HG03575 (cell line): ENCODE data around the gene KCNK15.

Experiments used
- ATAC-seq: cut with Tn5 transposase; IDR thresholded peaks from one replicate; pipeline ENCODE4 v1.9.1; 2021; ENCODE audit not compliant: unreplicated experiment, insufficient number of reproducible peaks, low FRiP score; ENCODE audit errors: extremely low read depth

KCNK15 gene

GRCh38 chr20:44773070-44773829, 27.6 kb downstream of the KCNK15 start:
- ATAC-seq = no peak

DNA sequence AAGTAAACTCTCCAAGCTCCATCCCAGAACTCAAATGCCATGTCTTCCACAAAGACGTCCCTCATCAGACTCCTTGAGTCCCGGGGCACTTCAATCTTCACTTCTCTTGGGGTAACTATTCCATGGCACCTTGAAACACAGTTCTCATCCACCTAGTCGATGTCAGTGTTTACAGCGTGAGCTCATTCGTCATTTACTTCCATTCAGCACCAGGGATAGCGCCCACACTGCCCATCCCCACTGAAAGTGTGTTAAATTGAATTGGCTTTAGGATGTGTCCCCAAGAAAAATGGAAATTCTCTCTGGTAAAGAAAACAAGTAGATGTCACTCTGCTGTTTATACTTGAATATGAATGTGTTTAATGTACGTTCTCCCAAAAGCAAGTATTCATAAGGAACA, 31.3 kb downstream of the KCNK15 start:
- ATAC-seq = no peak

DNA sequence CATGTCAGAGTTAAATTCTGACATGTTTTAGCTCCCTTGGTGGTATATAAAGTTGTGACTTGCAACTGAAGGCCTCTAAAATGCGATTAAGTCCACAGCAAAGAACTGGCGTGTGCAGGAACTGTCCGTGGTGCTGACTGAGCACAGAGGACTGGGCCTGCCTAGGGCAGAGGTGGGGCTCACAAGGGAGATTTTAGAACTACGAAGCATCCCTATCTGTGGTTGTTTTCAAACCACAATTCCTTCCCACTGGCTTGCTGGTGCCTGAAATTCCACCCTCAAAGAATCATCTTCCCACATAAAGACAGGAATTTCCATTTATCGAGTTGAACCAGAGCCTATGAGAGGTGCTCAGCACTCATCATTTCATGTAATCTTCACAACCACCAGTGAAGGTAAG, 34.6 kb downstream of the KCNK15 start:
- no peak for ATAC-seq

DNA sequence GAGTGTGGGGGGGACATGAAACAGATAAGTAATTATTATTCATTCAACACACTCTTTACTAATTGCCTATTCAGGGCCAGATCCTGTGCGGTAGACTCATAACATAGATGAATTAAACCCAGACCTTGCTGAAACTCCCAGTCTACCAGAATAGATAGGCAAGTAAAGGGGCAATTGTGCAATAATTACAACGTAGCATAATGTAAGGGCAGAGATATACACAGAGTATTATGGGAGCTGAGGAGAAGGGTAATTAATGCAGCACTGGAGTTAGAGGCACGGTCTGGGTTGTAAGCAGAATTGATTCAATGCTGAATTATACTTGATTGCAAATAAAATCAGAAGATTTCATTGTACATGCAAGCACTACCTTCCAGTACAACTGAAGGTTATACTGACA, 35.5 kb downstream of the KCNK15 start:
- ATAC-seq = no peak

DNA sequence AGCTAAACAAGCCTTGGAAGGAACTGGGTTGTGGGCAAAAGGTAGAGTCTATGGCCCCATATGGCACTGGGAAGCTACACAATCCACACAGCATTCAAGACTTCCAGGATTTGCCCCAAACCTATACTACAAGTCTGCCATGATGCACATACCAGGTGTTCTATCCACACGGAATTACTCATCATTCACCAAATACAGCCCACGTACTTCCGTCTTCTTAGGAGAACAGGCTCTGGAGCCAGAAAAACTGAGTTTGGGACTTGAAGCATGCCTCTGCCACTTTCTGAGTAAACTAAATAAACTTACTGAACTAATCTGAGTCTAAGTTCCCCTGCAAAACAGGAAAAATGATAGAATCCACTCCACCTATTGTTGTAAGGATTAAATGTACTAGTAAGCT, 36.1 kb downstream of the KCNK15 start:
- ATAC-seq = no peak

DNA sequence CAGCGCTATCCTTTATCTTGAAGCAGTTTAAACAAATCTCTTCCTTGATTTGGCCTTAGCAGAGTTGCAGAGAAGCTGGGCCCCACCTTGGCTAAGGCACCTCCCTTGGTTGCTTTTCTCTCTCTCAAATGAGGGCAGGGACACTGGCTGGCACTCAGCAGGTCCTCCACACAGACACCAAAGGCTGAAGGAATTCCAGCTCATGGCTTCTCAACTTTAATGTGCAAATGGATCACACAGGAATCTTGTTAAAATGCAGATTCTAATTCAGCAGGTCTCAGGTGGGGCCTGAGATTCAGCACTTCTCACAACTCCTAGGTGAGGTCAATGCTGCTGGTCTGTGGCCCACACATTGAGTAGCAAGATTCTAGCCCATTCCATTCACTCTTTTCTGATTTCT, 39.0 kb downstream of the KCNK15 start:
- ATAC-seq = no peak

GRCh38 chr20:44785768-44786167, 40.1 kb downstream of the KCNK15 start:
- no peak for ATAC-seq

- no peak for ATAC-seq
Observed at GRCh38 chr20:44787299-44787698, 41.6 kb downstream of the KCNK15 start.

DNA sequence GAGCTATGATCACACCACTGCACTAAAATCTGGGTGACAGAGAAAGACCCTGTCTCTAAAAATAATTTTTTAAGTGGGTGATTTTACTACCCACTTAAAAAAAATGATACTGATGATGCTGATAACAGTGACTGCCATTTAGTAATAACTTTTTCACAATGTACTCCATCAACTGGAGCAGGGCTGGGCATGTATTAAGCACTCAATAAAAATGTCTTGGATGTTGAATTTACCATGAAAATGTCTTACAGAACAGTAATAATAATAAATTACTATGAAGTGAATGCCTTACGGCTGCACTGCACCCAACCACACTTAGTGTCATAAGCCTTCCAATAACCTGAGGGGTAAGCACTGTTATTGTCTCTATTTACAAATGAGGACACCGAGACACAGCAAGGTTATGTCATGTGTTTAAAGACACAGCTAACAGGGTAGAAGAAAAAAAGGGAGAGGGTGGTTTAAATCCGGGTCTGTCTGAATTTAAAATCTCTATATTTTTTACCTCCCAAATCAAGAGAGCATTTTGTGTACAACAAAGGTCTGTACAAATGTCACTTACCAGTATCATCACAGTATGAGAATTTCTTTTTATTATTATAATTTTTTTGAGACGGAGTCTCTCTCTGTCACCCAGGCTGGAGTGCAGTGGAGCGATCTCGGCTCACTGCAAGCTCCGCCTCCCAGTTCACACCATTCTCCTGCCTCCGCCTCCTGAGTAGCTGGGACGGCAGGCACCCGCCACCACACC, 43.2 kb downstream of the KCNK15 start:
- ATAC-seq = no peak

DNA sequence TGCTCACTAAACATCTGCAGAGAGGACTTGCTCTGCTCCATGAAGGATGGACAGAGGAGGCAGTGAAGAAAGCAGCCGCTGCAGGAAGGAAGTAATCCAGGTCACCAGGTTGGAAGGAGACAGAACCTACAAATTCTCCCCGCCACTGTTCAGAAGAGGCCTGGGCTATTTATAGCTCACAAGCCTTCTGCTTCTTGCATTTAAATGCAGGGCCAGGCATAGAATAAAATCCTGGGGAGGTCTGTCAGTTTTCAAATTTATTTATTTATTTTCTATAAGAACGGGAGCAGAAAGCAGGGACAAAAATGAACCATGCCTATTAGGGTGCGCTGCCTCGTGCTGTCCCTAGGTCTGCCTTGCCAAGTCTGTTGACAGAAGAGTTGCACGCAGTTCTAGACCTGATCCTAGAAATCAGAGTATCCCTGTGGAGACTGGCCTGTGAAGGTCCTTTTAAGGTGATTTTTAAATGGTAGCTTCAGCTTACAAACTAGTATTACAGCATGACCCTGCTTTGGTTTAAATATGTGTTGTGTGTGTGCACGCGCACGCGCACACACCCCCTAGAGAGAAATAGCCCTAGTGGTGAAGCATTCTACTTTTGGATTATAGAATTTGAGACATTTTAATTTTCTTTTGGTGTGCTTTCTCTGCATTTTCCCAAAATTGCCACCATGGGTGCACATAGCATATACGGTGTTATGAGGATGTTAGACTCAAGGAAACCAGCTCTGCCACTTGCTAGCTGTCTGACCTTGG, 45.2 kb downstream of the KCNK15 start:
- no peak for ATAC-seq

- ATAC-seq = no peak
Observed at GRCh38 chr20:44792796-44793195, 47.1 kb downstream of the KCNK15 start.

- no peak for ATAC-seq
Observed at GRCh38 chr20:44795836-44796235, 50.2 kb downstream of the KCNK15 start.

DNA sequence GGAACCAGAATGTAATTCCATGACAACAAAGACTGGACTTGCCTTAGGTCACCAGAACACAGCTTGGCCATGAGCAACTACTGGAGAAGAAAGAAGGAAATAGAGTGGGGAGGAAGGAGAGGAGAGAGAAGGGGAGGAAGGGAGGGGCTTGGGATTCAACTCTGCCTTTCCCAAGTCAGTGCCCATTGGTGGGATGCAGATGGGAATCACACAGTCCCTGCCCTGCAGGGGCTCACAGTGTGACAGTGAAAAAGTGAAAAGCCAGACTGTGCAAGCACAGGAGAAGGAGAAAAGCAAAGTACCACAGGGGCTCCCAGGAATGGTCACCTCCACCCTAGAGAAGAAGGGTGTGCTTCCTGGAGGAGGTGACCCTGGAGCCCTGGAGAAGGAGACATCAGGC, 50.6 kb downstream of the KCNK15 start:
- no peak for ATAC-seq

- ATAC-seq = no peak
Observed at GRCh38 chr20:44796758-44797457, 51.2 kb downstream of the KCNK15 start.

DNA sequence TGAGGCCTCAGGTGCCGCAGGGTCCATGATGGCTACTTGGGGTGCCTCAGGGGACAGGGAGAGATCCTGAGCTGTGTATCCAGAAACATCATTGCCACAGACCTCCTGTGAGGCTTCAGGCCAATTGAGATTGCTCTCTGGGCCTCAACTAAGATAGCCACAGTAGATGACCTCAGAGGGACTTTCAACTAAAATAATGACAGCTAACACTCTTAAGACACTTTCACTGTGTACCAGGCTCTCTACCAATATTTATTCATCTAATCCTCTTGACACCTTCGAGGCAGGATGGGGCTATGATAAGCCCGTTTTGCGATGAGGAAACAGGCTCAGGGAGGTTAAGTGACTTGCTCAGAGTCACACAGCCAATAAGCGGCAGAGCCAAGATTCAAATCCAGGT, 54.0 kb downstream of the KCNK15 start:
- ATAC-seq = no peak

DNA sequence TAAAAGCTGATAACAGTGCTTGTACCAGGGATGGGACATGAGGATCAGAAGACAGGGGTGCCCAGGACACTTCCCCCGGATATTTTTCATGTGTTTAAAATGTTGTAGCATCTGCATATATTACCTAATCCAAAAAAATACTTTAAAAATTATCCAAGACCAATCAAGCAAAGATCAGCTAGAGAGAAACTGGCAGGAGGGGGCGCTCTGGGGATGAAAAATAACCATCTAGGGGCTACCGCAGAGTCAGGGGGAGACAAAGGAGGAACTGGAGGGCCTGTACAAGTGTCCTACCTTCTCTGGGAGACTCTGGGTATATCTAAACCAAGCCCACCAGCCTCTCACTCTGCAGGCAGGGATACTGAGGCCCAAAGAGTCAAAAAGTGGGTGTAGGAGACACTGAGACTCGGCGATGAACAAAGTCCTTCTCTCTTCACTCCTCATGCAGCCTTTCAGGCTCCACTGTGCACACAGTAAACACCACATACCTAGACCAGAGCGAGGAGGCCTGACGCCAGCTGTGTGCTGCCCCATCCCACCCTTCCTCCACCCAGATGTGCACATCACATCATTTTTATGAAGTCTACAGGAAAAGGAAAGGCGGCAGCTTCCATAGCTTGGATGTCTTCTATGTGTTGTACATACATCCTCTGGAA, 54.9 kb downstream of the KCNK15 start:
- no peak for ATAC-seq
